ENCODE measurements around the gene PIK3R5. TPM values are rescaled to one million over a fixed set of nuclear protein-coding genes. Genes with fewer than 3 reads are reported as not detected.

PIK3R5 gene
- total and polyA plus RNA-seq, 2 donors (not counting 3 experiments of a cell fraction or from before 2014, with no cell fraction given), result not detected

- H3K4me1 ChIP-seq (ENCODE audit: control insufficient read depth, extremely low read depth, insufficient read depth, low read length), result no peaks in the 10 kb centered on the region
- no peak overlapping the region for H3K4me3 ChIP-seq (replicated peaks in 1 of 3; ENCODE audit: insufficient read depth in 1 of 3, low read depth in 1 of 3, low read length in 3 of 3)
- intact Hi-C loops (cut with micrococcal nuclease), result no loop called here
- H3K9me1 ChIP-seq (replicated peaks; ENCODE audit: control insufficient read depth, extremely low read depth, insufficient read depth, low read length), result no peaks in the 10 kb centered on the region
- H3K27ac ChIP-seq (ENCODE audit: insufficient read depth, low read depth, low read length), result no peak overlapping the region
- FAIRE-seq, result no peak
- H3K79me2 ChIP-seq (ENCODE audit: control insufficient read depth, insufficient read depth, low read length), result no peaks in the 10 kb centered on the region
- no TSS peak for BruUV-seq (replicated peaks)
- no peaks in the 10 kb centered on the region for H4K20me1 ChIP-seq (replicated peaks; ENCODE audit: control insufficient read depth, extremely low read depth, insufficient read depth, low read length)
- no peaks in the 10 kb centered on the region for H3K27me3 ChIP-seq (ENCODE audit: control insufficient read depth in 2 of 2, insufficient read depth in 2 of 2, low read length in 2 of 2)
- ChIA-PET POLR2A (no interaction called here), CTCF (interaction anchor here (0.8 to 1.4 kb wide), 4 partner anchors 11 to 841 kb away, joined by 3 to 4 read pairs (median 3); no protein-coding TSS in a partner anchor)
- DNase-seq (ENCODE audit: low read depth, low spot score), result no peak
- H3K4me2 ChIP-seq (ENCODE audit: insufficient read depth, low read length), result no peak overlapping the region
- no peaks in the 10 kb centered on the region for H3K36me3 ChIP-seq (ENCODE audit: control insufficient read depth in 2 of 2, extremely low read depth in 1 of 2, insufficient read depth in 2 of 2, low read length in 2 of 2)
- H2AFZ ChIP-seq (ENCODE audit: low read depth, low read length), result no peak overlapping the region
- H3K9me3 ChIP-seq (replicated peaks; ENCODE audit: control insufficient read depth, insufficient read depth, low read length), result no peaks in the 10 kb centered on the region
- no peak overlapping the region for H3K9ac ChIP-seq (replicated peaks; ENCODE audit: extremely low read depth, insufficient read depth, low read length)
- TF ChIP-seq POLR2AphosphoS5 (IDR thresholded peaks at IDR 0.05; ENCODE audit: insufficient read depth, low read depth, low read length), result no peak
- TF ChIP-seq POLR2A (IDR thresholded peaks at IDR 0.05; ENCODE audit: low read depth, low read length), result no peak
- no peak for TF ChIP-seq EZH2 (IDR thresholded peaks at IDR 0.05; ENCODE audit: borderline replicate concordance, low read depth, low read length, severe bottlenecking)
- TF ChIP-seq, protein P1, sequence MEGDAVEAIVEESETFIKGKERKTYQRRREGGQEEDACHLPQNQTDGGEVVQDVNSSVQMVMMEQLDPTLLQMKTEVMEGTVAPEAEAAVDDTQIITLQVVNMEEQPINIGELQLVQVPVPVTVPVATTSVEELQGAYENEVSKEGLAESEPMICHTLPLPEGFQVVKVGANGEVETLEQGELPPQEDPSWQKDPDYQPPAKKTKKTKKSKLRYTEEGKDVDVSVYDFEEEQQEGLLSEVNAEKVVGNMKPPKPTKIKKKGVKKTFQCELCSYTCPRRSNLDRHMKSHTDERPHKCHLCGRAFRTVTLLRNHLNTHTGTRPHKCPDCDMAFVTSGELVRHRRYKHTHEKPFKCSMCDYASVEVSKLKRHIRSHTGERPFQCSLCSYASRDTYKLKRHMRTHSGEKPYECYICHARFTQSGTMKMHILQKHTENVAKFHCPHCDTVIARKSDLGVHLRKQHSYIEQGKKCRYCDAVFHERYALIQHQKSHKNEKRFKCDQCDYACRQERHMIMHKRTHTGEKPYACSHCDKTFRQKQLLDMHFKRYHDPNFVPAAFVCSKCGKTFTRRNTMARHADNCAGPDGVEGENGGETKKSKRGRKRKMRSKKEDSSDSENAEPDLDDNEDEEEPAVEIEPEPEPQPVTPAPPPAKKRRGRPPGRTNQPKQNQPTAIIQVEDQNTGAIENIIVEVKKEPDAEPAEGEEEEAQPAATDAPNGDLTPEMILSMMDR (IDR thresholded peaks at IDR 0.05; ENCODE audit: extremely low read depth in 1 of 2, insufficient read depth in 1 of 2, low read depth in 1 of 2, low read length in 2 of 2), result no peak
- no peak for TF ChIP-seq FOS (IDR thresholded peaks at IDR 0.05; ENCODE audit: borderline replicate concordance, insufficient read depth, low read length)
- no peak for TF ChIP-seq GATA2 (IDR thresholded peaks at IDR 0.05; ENCODE audit: insufficient read depth, insufficient read length, low read depth, low read length)
- no peak for TF ChIP-seq JUN (IDR thresholded peaks at IDR 0.05; ENCODE audit: borderline replicate concordance, insufficient read depth, insufficient read length, low read depth)
- TF ChIP-seq, protein P2, sequence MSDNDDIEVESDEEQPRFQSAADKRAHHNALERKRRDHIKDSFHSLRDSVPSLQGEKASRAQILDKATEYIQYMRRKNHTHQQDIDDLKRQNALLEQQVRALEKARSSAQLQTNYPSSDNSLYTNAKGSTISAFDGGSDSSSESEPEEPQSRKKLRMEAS (IDR thresholded peaks at IDR 0.05; ENCODE audit: insufficient read depth, insufficient read length), result no peak
- no peak for TF ChIP-seq MYC (IDR thresholded peaks at IDR 0.05; ENCODE audit: low read depth, low read length)
- dilution Hi-C loops (cut with MboI; ENCODE audit: extremely low pct_ligation_motif_present, low sequenced_read_pairs), result no loop called here
Observed at GRCh38 chr17:8900626-8901585, 64.6 kb downstream of the PIK3R5 start.

Data from endothelial cell of umbilical vein (primary cell).